Right lobe of liver (tissue), 4 donors: ENCODE results near the gene ELL.

Experiments used
- POLR2A ChIP-seq: fragments of 450-650 bp; IDR thresholded peaks from one replicate; pipeline ENCODE4 v1.6.1; 2017; ENCODE audit warnings: antibody characterized with exemption, mild to moderate bottlenecking
- TF ChIP-seq, protein P1 (sequence below), 4 donors: fragments of 200-600 bp in 3 of 4; fragments of 450-650 bp in 1 of 4; IDR thresholded peaks; one replicate each; pipeline versions ENCODE4 v1.5.1 to v1.8.0; 2016 to 2022; ENCODE audit warnings: antibody characterized with exemption in 4 of 4, mild to moderate bottlenecking in 2 of 4
- donor health status: DM: no; HTN: no; CAD: no.
- donor health status: DM: no; HTN: no; CAD: no.
- donor health status: DM: no; HTN: yes; CAD: no.

GRCh38 chr19:18506101-18506930, 15.6 kb downstream of the ELL start:
- TF ChIP-seq, protein P1, sequence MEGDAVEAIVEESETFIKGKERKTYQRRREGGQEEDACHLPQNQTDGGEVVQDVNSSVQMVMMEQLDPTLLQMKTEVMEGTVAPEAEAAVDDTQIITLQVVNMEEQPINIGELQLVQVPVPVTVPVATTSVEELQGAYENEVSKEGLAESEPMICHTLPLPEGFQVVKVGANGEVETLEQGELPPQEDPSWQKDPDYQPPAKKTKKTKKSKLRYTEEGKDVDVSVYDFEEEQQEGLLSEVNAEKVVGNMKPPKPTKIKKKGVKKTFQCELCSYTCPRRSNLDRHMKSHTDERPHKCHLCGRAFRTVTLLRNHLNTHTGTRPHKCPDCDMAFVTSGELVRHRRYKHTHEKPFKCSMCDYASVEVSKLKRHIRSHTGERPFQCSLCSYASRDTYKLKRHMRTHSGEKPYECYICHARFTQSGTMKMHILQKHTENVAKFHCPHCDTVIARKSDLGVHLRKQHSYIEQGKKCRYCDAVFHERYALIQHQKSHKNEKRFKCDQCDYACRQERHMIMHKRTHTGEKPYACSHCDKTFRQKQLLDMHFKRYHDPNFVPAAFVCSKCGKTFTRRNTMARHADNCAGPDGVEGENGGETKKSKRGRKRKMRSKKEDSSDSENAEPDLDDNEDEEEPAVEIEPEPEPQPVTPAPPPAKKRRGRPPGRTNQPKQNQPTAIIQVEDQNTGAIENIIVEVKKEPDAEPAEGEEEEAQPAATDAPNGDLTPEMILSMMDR (IDR thresholded peaks at IDR 0.05): no peak
- no peak for TF ChIP-seq POLR2A
